Stimulated activated CD4-positive, alpha-beta T cell treated with anti-CD3 and anti-CD28 coated beads, Interleukin-15, amount 100 ng/mL, for 24 hours (primary cell): Measurements from ENCODE around the gene POLR2H.
"Not testable (repeated sequence)": the region's sequence is repeated elsewhere in the genome, so short reads cannot be mapped to it uniquely, and the experiment has no call there.

ENCODE experiments used
- DNase-seq: peaks from one replicate; pipeline ENCODE4 v3.0.0-alpha.2; 2020

POLR2H gene

GRCh38 chr3:184336547-184337398 is 24.7 kb upstream of the POLR2H start:
- no peak for DNase-seq

DNA sequence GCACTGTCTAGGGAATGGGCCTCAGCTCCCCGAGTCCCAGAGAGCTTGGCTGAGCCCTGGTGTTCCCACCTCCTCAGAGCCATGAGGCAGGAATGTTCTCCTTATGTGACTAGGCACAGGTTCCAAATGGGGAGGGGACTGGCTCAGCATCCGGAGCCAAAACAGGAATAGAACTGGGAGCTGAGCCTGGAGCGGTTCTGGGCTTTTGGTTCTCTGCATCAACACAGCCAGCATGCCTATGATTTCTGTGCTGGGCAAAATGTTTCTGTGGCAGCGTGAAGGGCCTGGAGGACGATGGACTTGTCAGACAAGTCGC is 24.2 kb upstream of the POLR2H start, which contains the start of gene FAM131A:
TSS of gene FAM131A (plus strand) at position 202 of the 316 bp plus-strand sequence. CDS start at position 233, 31 bp downstream.
- no peak for DNase-seq

DNA sequence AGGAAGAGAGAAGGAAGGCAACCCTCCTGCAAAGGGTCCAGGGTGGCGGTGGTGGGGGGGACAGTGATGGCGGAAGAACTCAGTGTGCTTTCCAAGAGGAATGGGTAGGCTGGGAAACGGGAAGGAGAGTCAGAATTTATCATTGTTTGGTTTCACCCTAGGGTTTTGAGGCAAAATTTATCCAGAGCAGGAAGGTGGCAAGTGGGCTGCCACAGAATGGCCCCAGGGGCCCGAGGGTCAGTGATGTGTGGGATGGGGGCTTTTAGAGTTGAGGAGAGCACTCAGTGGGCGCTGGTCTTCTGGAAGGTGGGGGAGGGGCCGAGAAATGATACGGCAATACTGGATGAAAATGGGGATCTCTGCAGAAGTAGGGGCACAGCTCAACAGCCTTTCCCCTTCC is 23.5 kb upstream of the POLR2H start:
- no peak for DNase-seq

- no peak for DNase-seq
Measured at GRCh38 chr3:184338511-184338945, 23.0 kb upstream of the POLR2H start.

DNA sequence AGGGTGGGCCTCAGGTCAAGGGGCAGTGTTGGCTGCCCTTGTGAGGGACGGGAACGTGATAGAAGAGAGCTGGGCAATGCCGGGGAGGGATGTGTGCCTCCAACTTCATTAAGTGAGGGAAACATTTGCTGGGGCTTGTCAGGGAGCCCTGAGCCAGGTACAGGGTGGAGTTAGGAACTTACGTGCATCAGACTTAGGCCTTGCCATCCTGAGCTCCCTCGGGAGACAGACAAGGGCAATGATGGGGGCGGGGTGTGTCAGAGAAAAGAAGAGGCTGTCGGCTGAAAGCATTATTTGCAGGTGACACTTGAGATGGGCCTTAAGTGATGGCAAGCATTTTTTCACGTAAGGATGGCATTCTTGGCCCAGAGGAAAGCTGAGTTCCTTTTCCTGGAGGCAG is 22.5 kb upstream of the POLR2H start:
- DNase-seq: no peak

DNA sequence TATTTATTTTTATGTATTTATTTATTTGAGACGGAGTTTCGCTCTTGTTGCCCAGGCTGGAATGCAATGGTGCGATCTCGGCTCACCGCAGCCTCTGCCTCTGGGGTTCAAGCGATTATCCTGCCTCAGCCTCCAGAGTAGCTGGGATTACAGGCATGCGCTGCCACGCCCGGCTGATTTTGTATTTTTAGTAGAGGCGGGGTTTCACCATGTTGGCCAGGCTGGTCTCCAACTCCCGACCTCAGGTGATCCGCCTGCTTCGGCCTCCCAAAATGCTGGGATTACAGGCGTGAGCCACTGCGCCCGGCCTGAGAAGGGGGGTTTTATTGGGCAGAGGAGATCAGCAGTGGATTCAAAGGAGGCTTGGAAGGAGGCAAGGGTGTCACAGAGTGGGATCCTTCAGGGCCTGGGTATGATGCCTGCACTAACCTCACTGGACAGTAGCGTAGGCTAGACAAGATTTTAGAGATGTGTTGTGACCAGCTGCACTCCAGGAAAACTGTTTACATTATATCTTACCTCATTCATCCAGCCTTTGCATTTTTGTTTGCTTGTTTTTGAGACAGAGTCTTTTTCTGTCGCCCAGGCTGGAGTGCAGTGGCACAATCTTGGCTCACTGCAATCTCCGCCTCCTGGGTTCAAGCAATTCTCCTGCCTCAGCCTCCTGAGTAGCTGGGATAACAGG is 21.9 kb upstream of the POLR2H start:
- not testable (repeated sequence) for DNase-seq

- no peak for DNase-seq
Measured at GRCh38 chr3:184341925-184342324, 19.6 kb upstream of the POLR2H start.

GRCh38 chr3:184343200-184343876 is 18.2 kb upstream of the POLR2H start:
- DNase-seq: no peak

DNA sequence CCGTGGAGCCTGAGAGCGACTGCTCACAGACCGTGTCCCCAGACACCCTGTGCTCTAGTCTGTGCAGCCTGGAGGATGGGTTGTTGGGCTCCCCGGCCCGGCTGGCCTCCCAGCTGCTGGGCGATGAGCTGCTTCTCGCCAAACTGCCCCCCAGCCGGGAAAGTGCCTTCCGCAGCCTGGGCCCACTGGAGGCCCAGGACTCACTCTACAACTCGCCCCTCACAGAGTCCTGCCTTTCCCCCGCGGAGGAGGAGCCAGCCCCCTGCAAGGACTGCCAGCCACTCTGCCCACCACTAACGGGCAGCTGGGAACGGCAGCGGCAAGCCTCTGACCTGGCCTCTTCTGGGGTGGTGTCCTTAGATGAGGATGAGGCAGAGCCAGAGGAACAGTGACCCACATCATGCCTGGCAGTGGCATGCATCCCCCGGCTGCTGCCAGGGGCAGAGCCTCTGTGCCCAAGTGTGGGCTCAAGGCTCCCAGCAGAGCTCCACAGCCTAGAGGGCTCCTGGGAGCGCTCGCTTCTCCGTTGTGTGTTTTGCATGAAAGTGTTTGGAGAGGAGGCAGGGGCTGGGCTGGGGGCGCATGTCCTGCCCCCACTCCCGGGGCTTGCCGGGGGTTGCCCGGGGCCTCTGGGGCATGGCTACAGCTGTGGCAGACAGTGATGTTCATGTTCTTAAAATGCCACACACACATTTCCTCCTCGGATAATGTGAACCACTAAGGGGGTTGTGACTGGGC is 16.8 kb upstream of the POLR2H start:
- no peak for DNase-seq

DNA sequence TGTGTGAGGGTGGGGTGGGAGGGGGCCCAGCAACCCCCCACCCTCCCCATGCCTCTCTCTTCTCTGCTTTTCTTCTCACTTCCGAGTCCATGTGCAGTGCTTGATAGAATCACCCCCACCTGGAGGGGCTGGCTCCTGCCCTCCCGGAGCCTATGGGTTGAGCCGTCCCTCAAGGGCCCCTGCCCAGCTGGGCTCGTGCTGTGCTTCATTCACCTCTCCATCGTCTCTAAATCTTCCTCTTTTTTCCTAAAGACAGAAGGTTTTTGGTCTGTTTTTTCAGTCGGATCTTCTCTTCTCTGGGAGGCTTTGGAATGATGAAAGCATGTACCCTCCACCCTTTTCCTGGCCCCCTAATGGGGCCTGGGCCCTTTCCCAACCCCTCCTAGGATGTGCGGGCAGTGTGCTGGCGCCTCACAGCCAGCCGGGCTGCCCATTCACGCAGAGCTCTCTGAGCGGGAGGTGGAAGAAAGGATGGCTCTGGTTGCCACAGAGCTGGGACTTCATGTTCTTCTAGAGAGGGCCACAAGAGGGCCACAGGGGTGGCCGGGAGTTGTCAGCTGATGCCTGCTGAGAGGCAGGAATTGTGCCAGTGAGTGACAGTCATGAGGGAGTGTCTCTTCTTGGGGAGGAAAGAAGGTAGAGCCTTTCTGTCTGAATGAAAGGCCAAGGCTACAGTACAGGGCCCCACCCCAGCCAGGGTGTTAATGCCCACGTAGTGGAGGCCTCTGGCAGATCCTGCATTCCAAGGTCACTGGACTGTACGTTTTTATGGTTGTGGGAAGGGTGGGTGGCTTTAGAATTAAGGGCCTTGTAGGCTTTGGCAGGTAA is 16.0 kb upstream of the POLR2H start:
- DNase-seq: no peak

DNA sequence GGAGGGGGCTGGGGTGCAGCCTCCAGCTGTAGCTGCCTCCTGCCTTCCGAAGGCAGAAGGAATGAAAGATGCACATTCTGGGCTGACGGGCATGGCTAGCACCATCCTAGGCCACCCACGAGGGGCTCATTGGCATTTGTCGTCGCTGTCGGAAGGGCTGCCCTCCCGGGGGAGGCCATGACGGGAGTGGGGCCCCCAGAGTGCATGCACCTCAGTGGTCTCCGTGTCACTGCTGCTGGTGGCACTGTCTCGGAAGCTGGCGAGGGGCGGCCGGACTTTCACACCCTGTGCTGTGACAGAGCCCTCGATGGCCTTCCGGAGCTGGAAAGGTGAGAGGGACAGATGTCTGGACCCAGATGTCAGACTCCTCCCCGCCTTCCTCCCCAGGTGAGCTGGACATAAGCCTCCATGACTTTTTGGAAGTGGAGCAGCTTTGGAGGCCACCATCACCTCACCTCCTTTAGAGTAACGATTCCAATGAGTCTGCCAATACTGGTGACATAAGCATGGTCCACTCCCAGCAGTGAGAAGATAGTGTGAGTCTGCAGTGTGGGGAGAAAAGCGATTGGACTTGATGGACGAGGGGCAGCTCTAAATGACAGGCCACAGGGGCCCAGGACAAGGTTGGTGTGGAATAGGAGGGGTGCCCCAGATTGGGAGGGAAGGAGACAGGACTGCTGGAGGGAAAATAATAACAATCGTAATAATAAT is 14.9 kb upstream of the POLR2H start:
- no peak for DNase-seq

DNA sequence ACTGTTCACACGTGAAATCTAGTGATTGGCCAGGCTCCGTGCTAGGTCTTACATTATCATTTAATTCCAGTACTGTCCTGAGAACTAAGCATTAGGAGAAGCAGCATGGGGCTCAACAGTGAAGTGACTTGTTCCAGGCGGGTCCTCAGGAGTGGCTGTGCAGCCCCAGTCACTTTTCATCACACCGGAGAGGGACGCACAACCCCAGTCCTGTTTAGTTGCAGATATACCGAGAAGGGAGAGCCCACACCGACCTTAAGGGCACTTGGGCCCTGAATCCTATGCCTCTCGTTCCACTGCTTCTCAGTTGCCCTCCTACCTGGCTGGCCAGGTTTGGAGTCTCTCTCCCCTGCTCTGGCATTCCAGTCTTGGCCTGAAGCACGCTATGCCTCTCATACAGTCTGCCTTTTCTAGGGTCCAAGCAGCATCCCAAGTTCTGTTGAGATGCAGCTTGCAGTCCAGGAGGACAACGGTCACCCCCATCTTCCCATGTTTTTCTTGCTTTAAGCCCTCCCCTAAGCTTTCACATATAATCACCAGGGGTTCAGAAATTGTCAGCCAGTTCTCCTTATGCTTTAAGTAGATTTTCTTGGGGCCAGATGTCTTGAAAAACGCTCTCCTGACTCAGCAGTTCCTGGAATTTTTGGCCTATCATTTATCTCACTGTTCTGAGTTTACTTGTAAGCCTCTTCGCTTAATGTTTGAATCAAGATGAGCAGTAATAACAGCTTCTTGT is 14.0 kb upstream of the POLR2H start:
- no peak for DNase-seq

- no peak for DNase-seq
Measured at GRCh38 chr3:184348057-184348382, 13.5 kb upstream of the POLR2H start.

DNA sequence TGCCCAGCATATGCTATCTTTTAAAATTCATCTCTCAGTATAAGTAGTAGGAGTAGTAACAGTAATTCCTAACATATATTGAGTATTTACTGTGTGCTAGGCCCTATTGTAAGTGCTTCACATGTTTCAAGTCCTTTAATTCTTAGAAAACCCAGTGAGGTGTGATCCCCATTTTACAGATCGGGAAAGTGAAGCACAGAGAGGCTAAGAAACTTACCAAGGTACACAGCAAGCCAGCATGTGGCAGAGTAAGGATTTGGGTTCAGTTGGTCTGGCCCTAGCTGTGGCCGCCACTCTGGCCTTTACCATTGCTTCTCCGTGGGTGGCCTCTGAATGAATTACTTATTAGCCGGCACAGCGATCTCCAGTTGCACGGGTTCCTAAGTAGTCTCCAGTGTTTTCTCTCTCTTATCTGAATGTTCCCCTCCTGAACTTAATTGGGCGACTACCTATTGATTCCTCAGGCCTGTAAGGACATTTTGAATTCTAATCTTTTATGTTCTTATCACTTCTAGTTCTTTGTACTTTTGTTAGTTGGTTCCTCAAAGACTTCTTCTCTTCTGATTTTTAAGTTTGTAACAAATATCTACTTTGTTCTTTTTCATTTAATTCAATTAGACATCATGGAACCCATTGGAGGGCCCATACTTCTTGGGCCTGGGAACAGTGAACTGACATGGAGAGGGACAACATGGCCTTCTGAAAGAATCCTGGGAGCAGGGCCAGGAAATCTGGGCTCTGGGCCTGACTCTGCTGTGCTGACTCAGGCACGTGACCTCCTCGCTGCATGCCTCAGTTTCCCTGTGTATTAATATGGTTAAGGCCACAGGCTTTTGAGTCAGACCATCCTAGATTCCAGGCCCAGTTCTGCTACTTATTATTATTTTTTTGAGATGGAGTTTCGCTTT is 11.7 kb upstream of the POLR2H start:
- no peak for DNase-seq

- no peak for DNase-seq
Measured at GRCh38 chr3:184350618-184351017, 10.9 kb upstream of the POLR2H start.

DNA sequence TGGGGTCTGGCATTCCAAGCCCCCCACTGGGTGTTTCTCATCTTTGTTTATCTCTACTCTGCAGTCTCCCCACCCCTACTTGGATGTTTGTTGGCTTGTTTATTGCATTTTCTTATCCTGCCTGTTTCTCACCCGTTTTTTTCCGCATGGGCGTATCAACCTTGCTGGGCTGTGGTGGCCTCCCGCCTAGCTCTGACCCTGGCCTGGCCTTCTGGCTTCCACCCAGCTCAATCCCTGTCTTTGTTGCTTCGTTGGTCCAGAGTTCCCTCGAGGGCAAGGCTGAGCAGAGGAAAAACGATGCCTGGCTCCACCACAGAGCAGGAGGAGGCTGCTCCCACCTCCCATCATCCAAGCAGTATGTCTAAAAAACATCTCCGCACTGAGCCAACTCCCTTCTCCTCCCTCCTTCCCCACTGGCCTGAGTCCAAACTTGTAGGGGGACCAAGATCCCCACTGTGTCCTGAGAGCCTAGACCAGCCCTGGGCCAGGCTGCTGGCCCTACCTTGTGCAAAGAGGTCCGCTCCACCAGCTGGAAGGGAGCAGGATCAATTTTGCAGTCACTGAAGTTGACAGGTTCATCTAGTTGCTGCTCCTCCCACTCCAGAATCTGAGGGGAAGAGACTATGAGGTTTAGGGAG is 9.9 kb upstream of the POLR2H start:
- no peak for DNase-seq

DNA sequence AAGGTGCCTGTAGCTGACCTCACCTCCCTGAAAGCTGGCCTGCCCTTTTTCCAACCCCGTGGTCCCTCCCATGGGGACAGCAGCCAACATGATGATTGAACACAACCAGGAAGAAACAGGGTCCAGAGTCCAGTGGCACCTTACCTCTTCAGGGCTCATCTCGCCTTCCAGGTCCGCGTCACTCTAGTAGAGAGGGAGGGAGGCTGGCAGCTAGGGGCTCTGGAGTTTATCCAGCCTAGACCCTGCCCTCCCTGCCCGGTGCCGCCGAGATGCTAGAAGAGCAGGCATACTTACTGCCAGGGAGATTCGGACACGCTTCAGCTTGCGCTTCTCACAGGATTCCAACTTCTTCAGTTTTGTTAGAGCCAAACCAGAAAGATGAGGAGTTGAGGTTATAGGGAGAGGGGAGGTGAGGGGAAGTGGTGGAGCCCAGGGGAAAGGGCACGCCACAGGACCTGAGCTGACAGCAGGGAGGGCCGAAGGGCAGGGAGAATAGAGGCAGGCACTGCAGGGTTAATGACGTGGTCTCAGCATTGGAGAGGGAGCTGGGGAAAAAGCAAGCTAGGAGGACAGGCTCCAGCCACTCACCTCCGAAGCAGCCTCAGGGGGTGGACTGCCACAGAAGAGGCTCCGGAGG is 9.2 kb upstream of the POLR2H start:
- no peak for DNase-seq

DNA sequence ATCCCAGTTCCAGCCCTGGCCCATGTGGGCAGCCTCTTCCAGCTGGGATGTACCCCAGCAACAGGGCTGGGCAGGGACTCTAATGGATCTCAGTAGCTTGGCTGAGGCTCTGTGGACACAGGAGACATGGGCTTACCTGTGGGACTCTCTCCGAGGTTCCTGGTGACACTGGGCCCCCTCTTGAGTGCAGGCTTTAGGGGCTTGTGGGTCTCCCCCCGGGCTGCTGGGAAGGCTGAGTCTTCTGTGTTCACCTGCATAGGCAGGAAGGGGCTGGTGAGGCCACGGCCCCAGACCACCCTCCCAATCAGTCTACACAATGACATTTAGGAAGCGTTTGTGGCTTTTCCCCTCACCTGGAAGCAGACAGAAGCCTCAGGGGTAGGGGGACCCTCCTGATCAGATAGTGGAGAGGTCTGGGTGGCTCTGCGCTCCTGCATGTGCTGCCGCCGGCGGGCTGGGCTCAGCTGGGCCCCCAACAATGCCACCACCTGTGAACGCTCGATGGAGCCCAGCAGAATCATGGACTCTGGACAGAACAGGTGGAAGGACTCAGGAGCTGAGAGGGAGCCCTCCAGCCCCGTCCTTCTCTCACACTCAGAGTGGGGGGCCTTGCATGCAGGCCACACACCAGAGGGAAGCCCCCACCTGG is 8.5 kb upstream of the POLR2H start:
- no peak for DNase-seq
